Uterus (tissue), 2 donors: ENCODE results near the gene CEP350.

Source experiments
- POLR2A ChIP-seq, 2 donors: fragments of 450-650 bp; IDR thresholded peaks; one replicate each; pipeline ENCODE4 v1.6.1; 2016; ENCODE audit warnings: antibody characterized with exemption in 2 of 2, mild to moderate bottlenecking in 1 of 2, moderate library complexity in 1 of 2
- TF ChIP-seq, protein P1 (sequence below), 4 experiments: fragments of 200-600 bp in 2 of 4; fragments of 450-650 bp in 2 of 4; sonication (generic) in 2 of 4; IDR thresholded peaks; one replicate each; pipeline ENCODE4 v1.5.1; 2016 to 2019; ENCODE audit warnings: antibody characterized with exemption in 4 of 4, mild to moderate bottlenecking in 2 of 4, moderate library complexity in 1 of 4

- TF ChIP-seq, protein P1, sequence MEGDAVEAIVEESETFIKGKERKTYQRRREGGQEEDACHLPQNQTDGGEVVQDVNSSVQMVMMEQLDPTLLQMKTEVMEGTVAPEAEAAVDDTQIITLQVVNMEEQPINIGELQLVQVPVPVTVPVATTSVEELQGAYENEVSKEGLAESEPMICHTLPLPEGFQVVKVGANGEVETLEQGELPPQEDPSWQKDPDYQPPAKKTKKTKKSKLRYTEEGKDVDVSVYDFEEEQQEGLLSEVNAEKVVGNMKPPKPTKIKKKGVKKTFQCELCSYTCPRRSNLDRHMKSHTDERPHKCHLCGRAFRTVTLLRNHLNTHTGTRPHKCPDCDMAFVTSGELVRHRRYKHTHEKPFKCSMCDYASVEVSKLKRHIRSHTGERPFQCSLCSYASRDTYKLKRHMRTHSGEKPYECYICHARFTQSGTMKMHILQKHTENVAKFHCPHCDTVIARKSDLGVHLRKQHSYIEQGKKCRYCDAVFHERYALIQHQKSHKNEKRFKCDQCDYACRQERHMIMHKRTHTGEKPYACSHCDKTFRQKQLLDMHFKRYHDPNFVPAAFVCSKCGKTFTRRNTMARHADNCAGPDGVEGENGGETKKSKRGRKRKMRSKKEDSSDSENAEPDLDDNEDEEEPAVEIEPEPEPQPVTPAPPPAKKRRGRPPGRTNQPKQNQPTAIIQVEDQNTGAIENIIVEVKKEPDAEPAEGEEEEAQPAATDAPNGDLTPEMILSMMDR (IDR thresholded peaks at IDR 0.05): no peak
- no peak for TF ChIP-seq POLR2A (IDR thresholded peaks at IDR 0.05)
Observed at GRCh38 chr1:179921981-179922872, 32.4 kb upstream of the CEP350 start.
